ENCODE measurements around the gene SMIM45.

Gene SMIM45

GRCh38 chr22:41932353-41932752 is 19.6 kb upstream of the SMIM45 start:
- intact Hi-C loops (cut with DNase I) = no loop called here
- H3K4me3 ChIP-seq = no peak overlapping the region
- H3K36me3 ChIP-seq = no peaks in the 10 kb centered on the region
- no peak overlapping the region for H3K27ac ChIP-seq
- no peaks in the 10 kb centered on the region for H3K9me3 ChIP-seq
- TF ChIP-seq CTCF (IDR thresholded peaks at IDR 0.05) = no peak
- ATAC-seq (no peak), DNase-seq (no peak)
- H3K4me1 ChIP-seq = no peaks in the 10 kb centered on the region
- peaks cover 0 to 9% of the 10 kb centered on the region in 2 donors for H3K27me3 ChIP-seq

- DNase-seq = no peak
- H3K9me3 ChIP-seq = no peaks in the 10 kb centered on the region
- no peak overlapping the region for H3K4me3 ChIP-seq
- no peak overlapping the region for H3K27ac ChIP-seq
- H3K27me3 ChIP-seq = no peaks in the 10 kb centered on the region
- no peaks in the 10 kb centered on the region for H3K4me1 ChIP-seq
- intact Hi-C loops (cut with DNase I) = no loop called here
- no peak for ATAC-seq
- TF ChIP-seq CTCF (IDR thresholded peaks at IDR 0.05) = no peak
- H3K36me3 ChIP-seq = no peaks in the 10 kb centered on the region
These were observed 18.4 kb upstream of the SMIM45 start for GRCh38 chr22:41933411-41934177.

GRCh38 chr22:41934284-41935014 is 17.5 kb upstream of the SMIM45 start:
- no peak overlapping the region for H3K4me3 ChIP-seq
- intact Hi-C loops (cut with DNase I) = no loop called here
- H3K4me1 ChIP-seq = no peaks in the 10 kb centered on the region
- no peaks in the 10 kb centered on the region for H3K27me3 ChIP-seq
- H3K27ac ChIP-seq = no peak overlapping the region
- DNase-seq (no peak), ATAC-seq (no peak)
- no peaks in the 10 kb centered on the region for H3K9me3 ChIP-seq
- TF ChIP-seq CTCF (IDR thresholded peaks at IDR 0.05) = no peak
- H3K36me3 ChIP-seq = no peaks in the 10 kb centered on the region

- DNase-seq (no peak), ATAC-seq (no peak)
- Histone ChIP-seq H3K4me1 (no peaks in the 10 kb centered on the region), H3K4me3 (no peak overlapping the region), H3K27ac (no peak overlapping the region), H3K9me3 (no peaks in the 10 kb centered on the region), H3K36me3 (no peaks in the 10 kb centered on the region), H3K27me3 (no peaks in the 10 kb centered on the region)
- intact Hi-C loops (cut with DNase I) = no loop called here
- no peak for TF ChIP-seq CTCF (IDR thresholded peaks at IDR 0.05)
These were observed 17.0 kb upstream of the SMIM45 start for GRCh38 chr22:41935015-41935351.

GRCh38 chr22:41935509-41935908 is 16.4 kb upstream of the SMIM45 start:
- no peak for ATAC-seq
- no peak for DNase-seq
- TF ChIP-seq CTCF (IDR thresholded peaks at IDR 0.05) = no peak
- Histone ChIP-seq H3K36me3 (no peaks in the 10 kb centered on the region), H3K4me3 (no peak overlapping the region), H3K4me1 (peaks cover 0 to 2% of the 10 kb centered on the region in 2 donors), H3K9me3 (no peaks in the 10 kb centered on the region), H3K27me3 (no peaks in the 10 kb centered on the region), H3K27ac (no peak overlapping the region)
- intact Hi-C loops (cut with DNase I) = no loop called here

Data from left lung (tissue), 4 donors.